ENCODE results near the gene PIEZO2.

DNA sequence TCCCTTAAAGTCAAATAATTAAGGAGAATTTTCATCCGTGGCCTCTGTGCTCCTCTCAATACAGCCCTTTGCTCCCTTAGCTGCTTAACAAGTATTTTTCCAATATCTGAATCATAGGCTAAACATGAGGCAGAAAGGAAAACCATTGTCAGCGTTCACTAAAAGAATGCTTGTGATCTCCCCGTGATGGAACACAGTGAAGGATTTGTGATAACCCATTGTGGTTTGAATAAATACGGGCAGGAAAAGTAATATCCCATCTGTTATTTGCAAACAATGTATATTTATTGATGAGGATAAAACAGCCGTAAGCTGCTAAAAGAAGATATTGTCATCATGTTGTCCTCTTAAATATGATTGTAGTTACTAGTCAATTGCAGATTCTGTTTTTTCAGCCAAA, 365.4 kb downstream of the PIEZO2 start:
- no peak for TF ChIP-seq POLR2A (IDR thresholded peaks at IDR 0.05; ENCODE audit: low read depth)
- TF ChIP-seq, protein P1, sequence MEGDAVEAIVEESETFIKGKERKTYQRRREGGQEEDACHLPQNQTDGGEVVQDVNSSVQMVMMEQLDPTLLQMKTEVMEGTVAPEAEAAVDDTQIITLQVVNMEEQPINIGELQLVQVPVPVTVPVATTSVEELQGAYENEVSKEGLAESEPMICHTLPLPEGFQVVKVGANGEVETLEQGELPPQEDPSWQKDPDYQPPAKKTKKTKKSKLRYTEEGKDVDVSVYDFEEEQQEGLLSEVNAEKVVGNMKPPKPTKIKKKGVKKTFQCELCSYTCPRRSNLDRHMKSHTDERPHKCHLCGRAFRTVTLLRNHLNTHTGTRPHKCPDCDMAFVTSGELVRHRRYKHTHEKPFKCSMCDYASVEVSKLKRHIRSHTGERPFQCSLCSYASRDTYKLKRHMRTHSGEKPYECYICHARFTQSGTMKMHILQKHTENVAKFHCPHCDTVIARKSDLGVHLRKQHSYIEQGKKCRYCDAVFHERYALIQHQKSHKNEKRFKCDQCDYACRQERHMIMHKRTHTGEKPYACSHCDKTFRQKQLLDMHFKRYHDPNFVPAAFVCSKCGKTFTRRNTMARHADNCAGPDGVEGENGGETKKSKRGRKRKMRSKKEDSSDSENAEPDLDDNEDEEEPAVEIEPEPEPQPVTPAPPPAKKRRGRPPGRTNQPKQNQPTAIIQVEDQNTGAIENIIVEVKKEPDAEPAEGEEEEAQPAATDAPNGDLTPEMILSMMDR (IDR thresholded peaks at IDR 0.05) = no peak
